ENCODE data around the gene ZNF397.

GRCh38 chr18:35205199-35205712 is 35.6 kb upstream of the ZNF397 start:
- no peak for TF ChIP-seq CTCF (IDR thresholded peaks at IDR 0.05)
- no peak for TF ChIP-seq ZFX (IDR thresholded peaks at IDR 0.05; ENCODE audit: borderline replicate concordance)
